Fibroblast of skin of right quadriceps (primary cell): Measurements from ENCODE around the gene ACOX2.

ENCODE experiments used
- DNase-seq: peaks from one replicate; pipeline ENCODE4 v3.0.0-alpha.2; 2013

ACOX2 gene

GRCh38 chr3:58502872-58503271 lies 34.1 kb downstream of the ACOX2 start:
- DNase-seq: no peak

GRCh38 chr3:58497097-58497496 lies 39.9 kb downstream of the ACOX2 start:
- no peak for DNase-seq

- no peak for DNase-seq
These were observed 40.7 kb downstream of the ACOX2 start for GRCh38 chr3:58496206-58496857.

- DNase-seq: peak; percentile 59
These were observed 41.9 kb downstream of the ACOX2 start for GRCh38 chr3:58495101-58495500.

GRCh38 chr3:58494107-58494506 lies 42.9 kb downstream of the ACOX2 start:
- DNase-seq: no peak

- no peak for DNase-seq
These were observed 44.5 kb downstream of the ACOX2 start for GRCh38 chr3:58492494-58492905.

- peak; percentile 94 for DNase-seq
These were observed 45.2 kb downstream of the ACOX2 start, which contains the start of gene KCTD6 for GRCh38 chr3:58491506-58492402. KCTD6 (plus strand) TSS chr3:58492096; CDS start chr3:58498756, 6,660 bp downstream.

- no peak for DNase-seq
These were observed 46.0 kb downstream of the ACOX2 start for GRCh38 chr3:58490860-58491501.

- DNase-seq: no peak
These were observed 48.0 kb downstream of the ACOX2 start for GRCh38 chr3:58488967-58489366.

- peak; percentile 61 for DNase-seq
These were observed 49.7 kb downstream of the ACOX2 start for GRCh38 chr3:58487140-58487886.

- no peak for DNase-seq
These were observed 51.1 kb downstream of the ACOX2 start for GRCh38 chr3:58485801-58486435.

GRCh38 chr3:58484722-58485069 lies 52.3 kb downstream of the ACOX2 start:
- no peak for DNase-seq

GRCh38 chr3:58484045-58484721 lies 52.8 kb downstream of the ACOX2 start:
- DNase-seq: no peak

- no peak for DNase-seq
These were observed 53.9 kb downstream of the ACOX2 start for GRCh38 chr3:58482917-58483636.

GRCh38 chr3:58480309-58480708 lies 56.7 kb downstream of the ACOX2 start:
- DNase-seq: no peak

- DNase-seq: no peak
These were observed 58.2 kb downstream of the ACOX2 start for GRCh38 chr3:58478781-58479180.

- no peak for DNase-seq
These were observed 61.9 kb downstream of the ACOX2 start for GRCh38 chr3:58474967-58475578.

GRCh38 chr3:58474348-58474911 lies 62.6 kb downstream of the ACOX2 start:
- no peak for DNase-seq

- no peak for DNase-seq
These were observed 63.7 kb downstream of the ACOX2 start for GRCh38 chr3:58473275-58473674.
